H1 (cell line): ENCODE data around the gene LKAAEAR1. TPM values are rescaled to one million over a fixed set of nuclear protein-coding genes. Genes with fewer than 3 reads are reported as not detected.

Experiments
- CTCF ChIA-PET: fragments of 300-600 bp; sonication (Branson Sonifier 250); formaldehyde crosslinking; loops from one replicate; lab custom pipeline; 2021; ENCODE audit not compliant: partially characterized antibody; lab: Charles Lee
- POLR2A ChIA-PET: fragments of 300-600 bp; sonication (Branson Sonifier 250); formaldehyde crosslinking; loops from one replicate; lab custom pipeline; 2021; ENCODE audit warnings: inconsistent platforms; ENCODE audit not compliant: partially characterized antibody; lab: Charles Lee
- DNase-seq, 2 experiments: peaks; one replicate each; pipeline versions ENCODE4 v3.0.0 to v3.0.0-alpha.2; 2010 to 2022; ENCODE audit warnings: low spot score in 2 of 2, low read depth in 1 of 2, mixed read lengths in 1 of 2
- FAIRE-seq: peaks from 2 replicates; lab custom pipeline; 2011; peaks lifted over from hg19 to GRCh38; lab: Jason Lieb, UNC
- H2AFZ ChIP-seq: 2 replicates; pipeline ENCODE4 v1.8.1; 2012; ENCODE audit warnings: low read length, inconsistent platforms
- H2AK5ac ChIP-seq: 2 replicates; pipeline ENCODE4 v1.6.1; 2013; ENCODE audit warnings: low read depth, low read length
- H2BK120ac ChIP-seq: replicated peaks from 2 replicates; pipeline ENCODE3; 2013; ENCODE audit warnings: low read depth, low read length, inconsistent platforms
- H2BK12ac ChIP-seq: 2 replicates; pipeline ENCODE4 v1.6.1; 2013; ENCODE audit warnings: low read depth, low read length
- H2BK15ac ChIP-seq: 2 replicates; pipeline ENCODE4 v1.6.1; 2013; ENCODE audit warnings: low read length
- H2BK20ac ChIP-seq: 2 replicates; pipeline ENCODE4 v1.6.1; 2013; ENCODE audit warnings: low read length
- H2BK5ac ChIP-seq: 2 replicates; pipeline ENCODE4 v1.6.1; 2013; ENCODE audit warnings: low read depth, low read length
- H3K14ac ChIP-seq: 2 replicates; pipeline ENCODE4 v1.6.1; 2013; ENCODE audit warnings: inconsistent platforms; ENCODE audit not compliant: insufficient read length
- H3K18ac ChIP-seq: 2 replicates; pipeline ENCODE4 v1.6.1; 2013; ENCODE audit warnings: low read length; ENCODE audit errors: extremely low read depth
- H3K23ac ChIP-seq: 2 replicates; pipeline ENCODE4 v1.6.1; 2013; ENCODE audit warnings: inconsistent platforms; ENCODE audit not compliant: insufficient read length
- H3K23me2 ChIP-seq: 2 replicates; pipeline ENCODE4 v1.6.1; 2013; ENCODE audit warnings: low read depth, low read length
- H3K27ac ChIP-seq: 2 replicates; pipeline ENCODE4 v1.6.1; 2011; ENCODE audit warnings: low read depth, low read length, inconsistent platforms
- H3K27me3 ChIP-seq, 4 experiments: replicated peaks in 1 of 4; 1 replicate in 1 of 4; 2 replicates in 3 of 4; pipeline versions ENCODE4 v1.6.1 to v1.8.1; 2011 to 2013; ENCODE audit warnings: low read length in 3 of 4, mild to moderate bottlenecking in 3 of 4, inconsistent platforms in 2 of 4, mixed read lengths in 2 of 4, moderate library complexity in 1 of 4; ENCODE audit not compliant: control insufficient read depth in 3 of 4, insufficient read depth in 3 of 4; ENCODE audit errors: extremely low read depth in 1 of 4
- H3K36me3 ChIP-seq, 4 experiments: 2 replicates each; pipeline versions ENCODE4 v1.6.1 to v1.8.1; 2011 to 2013; ENCODE audit warnings: mild to moderate bottlenecking in 4 of 4, low read length in 3 of 4, moderate library complexity in 2 of 4, control low read depth in 1 of 4, inconsistent platforms in 1 of 4; ENCODE audit not compliant: insufficient read depth in 4 of 4, control insufficient read depth in 2 of 4
- H3K4ac ChIP-seq: replicated peaks from 2 replicates; pipeline ENCODE3; 2013; ENCODE audit warnings: low read length, low read depth, mixed read lengths, inconsistent platforms; ENCODE audit not compliant: insufficient read length
- H3K4me1 ChIP-seq, 4 experiments: replicated peaks in 1 of 4; 1 replicate in 1 of 4; 2 replicates in 3 of 4; pipeline versions ENCODE4 v1.6.1 to v1.8.1; 2011 to 2013; ENCODE audit warnings: low read length in 3 of 4, inconsistent platforms in 2 of 4, mixed read lengths in 1 of 4; ENCODE audit not compliant: insufficient read depth in 4 of 4, control insufficient read depth in 3 of 4
- H3K4me2 ChIP-seq, 2 experiments: 2 replicates each; pipeline versions ENCODE4 v1.6.1 to v1.8.1; 2011 to 2013; ENCODE audit warnings: low read depth in 2 of 2, low read length in 2 of 2, control low read depth in 1 of 2, inconsistent platforms in 1 of 2, mild to moderate bottlenecking in 1 of 2; ENCODE audit not compliant: insufficient read depth in 1 of 2
- H3K4me3 ChIP-seq, 4 experiments: fragments of 200-600, 300-600 bp in 1 of 4; sonication (generic), shearing (Covaris generic), sonication (Bioruptor Twin) in 1 of 4; 2 replicates each; pipeline versions ENCODE4 v1.5.1 to v1.8.1; 2011 to 2016; ENCODE audit warnings: low read length in 4 of 4, low read depth in 3 of 4, control low read depth in 2 of 4, inconsistent platforms in 2 of 4, mild to moderate bottlenecking in 2 of 4, mixed read lengths in 1 of 4, moderate library complexity in 1 of 4; ENCODE audit not compliant: insufficient read depth in 2 of 4; ENCODE audit errors: extremely low read depth in 1 of 4
- H3K56ac ChIP-seq: replicated peaks from 2 replicates; pipeline ENCODE3; 2013; ENCODE audit warnings: low read depth, mild to moderate bottlenecking, mixed read lengths, low read length, inconsistent platforms; ENCODE audit not compliant: insufficient read length
- H3K79me1 ChIP-seq: 2 replicates; pipeline ENCODE4 v1.6.1; 2013; ENCODE audit warnings: low read depth, low read length, control low read depth
- H3K79me2 ChIP-seq, 2 experiments: 2 replicates each; pipeline versions ENCODE4 v1.6.1 to v1.8.1; 2012 to 2013; ENCODE audit warnings: low read length in 2 of 2, mild to moderate bottlenecking in 2 of 2, inconsistent platforms in 1 of 2; ENCODE audit not compliant: insufficient read depth in 2 of 2, control insufficient read depth in 1 of 2
- H3K9ac ChIP-seq, 4 experiments: replicated peaks in 1 of 4; 1 replicate in 1 of 4; 2 replicates in 3 of 4; pipeline versions ENCODE4 v1.6.1 to v1.8.1; 2011 to 2013; ENCODE audit warnings: low read depth in 3 of 4, low read length in 3 of 4, control low read depth in 2 of 4, mild to moderate bottlenecking in 2 of 4, moderate library complexity in 2 of 4, inconsistent platforms in 1 of 4; ENCODE audit errors: extremely low read depth in 1 of 4
- H3K9me3 ChIP-seq, 2 experiments: 2 replicates each; pipeline versions ENCODE4 v1.6.1 to v1.8.1; 2012 to 2013; ENCODE audit warnings: mild to moderate bottlenecking in 2 of 2, moderate library complexity in 2 of 2, control low read depth in 1 of 2, inconsistent platforms in 1 of 2, low read depth in 1 of 2, low read length in 1 of 2, mixed read lengths in 1 of 2; ENCODE audit not compliant: insufficient read depth in 2 of 2
- H4K20me1 ChIP-seq, 2 experiments: replicated peaks in 1 of 2; 2 replicates each; pipeline versions ENCODE3 to v1.8.1; 2011 to 2013; ENCODE audit warnings: inconsistent platforms in 2 of 2, low read length in 2 of 2, mild to moderate bottlenecking in 1 of 2; ENCODE audit not compliant: insufficient read depth in 2 of 2, control insufficient read depth in 1 of 2
- H4K5ac ChIP-seq: 2 replicates; pipeline ENCODE4 v1.6.1; 2013; ENCODE audit warnings: low read length, low read depth, mixed read lengths, inconsistent platforms; ENCODE audit not compliant: insufficient read length
- H4K8ac ChIP-seq: 2 replicates; pipeline ENCODE4 v1.8.0; 2013; ENCODE audit warnings: mild to moderate bottlenecking, moderate library complexity, low read length, inconsistent platforms; ENCODE audit not compliant: insufficient read depth; ENCODE audit errors: extremely low read depth
- H4K91ac ChIP-seq: replicated peaks from 2 replicates; pipeline ENCODE3; 2013; ENCODE audit warnings: low read length, mixed read lengths, inconsistent platforms; ENCODE audit not compliant: insufficient read length
- BRCA1 ChIP-seq: IDR thresholded peaks from 2 replicates; pipeline ENCODE4 v1.6.1; 2012; ENCODE audit warnings: low read depth, low read length, improper control_type of control experiment
- CBX5 ChIP-seq: fragments of 300-800, 300-1000 bp; sonication (generic); IDR thresholded peaks from 2 replicates; pipeline ENCODE4 v1.7.1; 2016; ENCODE audit warnings: antibody characterized with exemption, low read length, low read depth
- MAFK ChIP-seq: IDR thresholded peaks from 2 replicates; pipeline ENCODE4 v1.6.1; 2012; ENCODE audit warnings: low read depth, mild to moderate bottlenecking, improper control_type of control experiment, low read length
- WGBS, 2 experiments: shearing (Covaris generic) in 1 of 2; methylation state at CpG; one replicate each; pipeline versions ENCODE4 v1.1.6 to v1.1.7; 2013 to 2015; ENCODE audit warnings: low lambda C conversion rate in 2 of 2, mixed read lengths in 2 of 2, inconsistent platforms in 1 of 2, low coverage in 1 of 2, missing lambda C conversion rate in 1 of 2; ENCODE audit not compliant: insufficient replicate concordance in 2 of 2, insufficient coverage in 1 of 2, insufficient read length in 1 of 2; ENCODE audit errors: extremely low coverage in 1 of 2, missing lambda C conversion rate in 1 of 2; 5-methylcytosine and 5-hydroxymethylcytosine counted together
- polyA plus RNA-seq, 7 experiments: library from polyadenylated mRNA; depleted of rRNA in 3 of 7; stranded (reverse) in 5 of 7; unstranded in 2 of 7; fragments of >200 nt in 5 of 7; fragments of 200-250 nt in 2 of 7; gene quantifications; 1 replicate in 5 of 7; 2 replicates in 1 of 7; 4 replicates in 1 of 7; pipeline versions ENCODE4 v1.2.1 to v1.2.3, GENCODE V29; 2011 to 2013; ENCODE audit warnings: missing spikeins in 2 of 7, mixed read lengths in 2 of 7
- total RNA-seq: library from RNA; stranded (reverse); fragmentation: NEBNext Ultra II Directional; extraction: Animal tissue kit (Norgen Biotek cat#: 25700); gene quantifications from 2 replicates; pipeline ENCODE4 v1.2.1, GENCODE V29; 2021
- TF ChIP-seq, protein P1 (sequence below): IDR thresholded peaks from 2 replicates; pipeline ENCODE4 v1.6.1; 2011; ENCODE audit warnings: low read length, improper control_type of control experiment

The LKAAEAR1 gene
- total and polyA plus RNA-seq, 2 of the 8 experiments (the other 6 are each of a cell fraction or from before 2014, with no cell fraction given) = 0.41 to 0.53 TPM

DNA sequence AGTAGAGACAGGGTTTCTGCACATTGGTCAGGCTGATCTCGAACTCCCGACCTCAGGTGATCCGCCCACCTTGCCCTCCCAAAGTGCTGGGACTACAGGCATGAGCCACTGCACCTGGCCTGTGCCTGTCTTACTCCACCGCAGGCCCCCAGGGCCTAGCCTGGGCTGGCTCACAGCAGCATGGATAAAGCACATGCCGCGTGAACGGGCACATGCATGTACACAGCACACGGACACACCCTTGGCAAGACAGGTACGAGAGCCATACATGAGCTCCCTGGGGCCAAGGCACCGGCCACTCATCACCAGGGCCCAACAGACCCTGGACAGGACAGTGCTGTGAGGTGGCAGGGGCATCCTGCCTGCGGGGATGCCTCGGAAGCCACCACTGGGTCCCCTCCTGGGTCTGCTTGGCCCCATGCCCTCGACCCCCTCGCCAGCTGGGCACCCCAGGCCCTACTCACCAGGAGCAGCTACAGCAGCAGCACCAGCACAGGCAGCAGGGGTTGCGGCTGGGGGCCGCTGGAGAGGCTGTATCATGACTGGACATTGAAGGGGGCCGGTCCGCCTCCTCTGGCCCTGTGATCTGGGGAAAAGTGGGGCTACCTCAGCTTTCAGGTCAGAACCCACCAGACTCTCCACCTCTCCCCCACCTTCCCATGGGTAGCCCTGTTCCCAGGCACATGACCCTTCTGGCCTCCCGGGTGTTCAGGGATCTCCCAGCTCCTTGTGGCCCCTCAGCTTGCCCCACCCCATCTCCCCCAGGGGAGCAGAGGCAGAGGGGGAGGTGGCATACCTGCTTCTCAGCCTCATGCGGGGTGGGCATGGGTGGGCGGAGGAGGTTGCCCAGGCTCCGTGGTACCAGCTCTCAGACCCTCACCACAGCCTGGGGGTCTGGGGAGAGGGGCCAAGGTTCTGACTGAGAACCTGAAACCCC, 7.9 kb downstream of the LKAAEAR1 start:
- Histone ChIP-seq H2BK120ac (no peak overlapping the region), H2BK12ac (no peak overlapping the region), H3K14ac (no peak overlapping the region), H3K36me3 (peaks cover 0 to 8% (median 3%) of the 10 kb centered on the region in 4 experiments; a peak in 3 of 8 replicates), H2BK5ac (no peak overlapping the region), H3K56ac (no peak overlapping the region), H4K5ac (no peak overlapping the region), H3K9ac (no peak overlapping the region), H4K20me1 (peaks cover 0 to 5% of the 10 kb centered on the region in 2 experiments), H3K27ac (no peak overlapping the region), H3K4me2 (no peak overlapping the region), H3K79me2 (no peaks in the 10 kb centered on the region), H3K23ac (no peak overlapping the region), H3K4me1 (peaks cover 0 to 19% (median 10%) of the 10 kb centered on the region in 4 experiments; a peak in 5 of 7 replicates), H3K18ac (no peak overlapping the region), H2AK5ac (no peak overlapping the region), H2BK15ac (no peak overlapping the region), H2BK20ac (no peak overlapping the region), H3K23me2 (peaks cover 11% of the 10 kb centered on the region; the same call in 1 of the 2 replicates), H4K8ac (no peak overlapping the region; the same call in 1 of the 2 replicates), H3K4me3 (no peak overlapping the region), H3K9me3 (no peaks in the 10 kb centered on the region), H4K91ac (no peak overlapping the region), H3K79me1 (0 out of 2 replicates have a peak, but pooled peaks cover 3% of the 10 kb centered on the region), H3K27me3 (peaks cover 0 to 11% (median 8%) of the 10 kb centered on the region in 4 experiments; a peak in 4 of 7 replicates), H3K4ac (no peak overlapping the region), H2AFZ (no peak overlapping the region)
- DNase-seq (no peak), FAIRE-seq (no peak)
- ChIA-PET POLR2A (interaction anchor here (4.6 kb wide), 1 partner anchor 11 kb away, joined by 27 read pairs; no protein-coding TSS in a partner anchor), CTCF (interaction anchor here (0.6 to 13.0 kb wide), 4 partner anchors 12 to 129 kb away, joined by 4 to 144 read pairs (median 72); partner anchors contain the start of genes SOX18 and TCEA2)
- 89% methylated on average over 17 of the region's 22 CpGs; no CpG with 5 or more reads in 1 of the 2 experiments for WGBS, 2 experiments
- TF ChIP-seq BRCA1 (no peak), CBX5 (no peak), MAFK (no peak)
- TF ChIP-seq, protein P1, sequence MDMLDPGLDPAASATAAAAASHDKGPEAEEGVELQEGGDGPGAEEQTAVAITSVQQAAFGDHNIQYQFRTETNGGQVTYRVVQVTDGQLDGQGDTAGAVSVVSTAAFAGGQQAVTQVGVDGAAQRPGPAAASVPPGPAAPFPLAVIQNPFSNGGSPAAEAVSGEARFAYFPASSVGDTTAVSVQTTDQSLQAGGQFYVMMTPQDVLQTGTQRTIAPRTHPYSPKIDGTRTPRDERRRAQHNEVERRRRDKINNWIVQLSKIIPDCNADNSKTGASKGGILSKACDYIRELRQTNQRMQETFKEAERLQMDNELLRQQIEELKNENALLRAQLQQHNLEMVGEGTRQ = no peak
